Psoas muscle (tissue), 8 donors: ENCODE measurements around the gene KEL. TPM values are rescaled to one million over a fixed set of nuclear protein-coding genes. Genes with fewer than 3 reads are reported as not detected.

Experiments
- ATAC-seq, 4 donors: fragments of 200-7000 bp; cut with Tn5 transposase; one replicate each; pipeline ENCODE4 v1.9.1; 2020; ENCODE audit warnings: moderate library complexity in 3 of 4, mild to moderate bottlenecking in 2 of 4
- DNase-seq, 2 donors: peaks; one replicate each; pipeline ENCODE4 v3.0.0-alpha.2; 2020
- H3K27ac ChIP-seq: fragments of 200-600 bp; one replicate; pipeline ENCODE4 v1.8.0; 2022
- H3K27me3 ChIP-seq, 3 donors: fragments of 200-600 bp in 1 of 3; one replicate each; pipeline versions ENCODE4 v1.6.1 to v1.8.0; 2013 to 2022; ENCODE audit warnings: low read length in 2 of 3, mild to moderate bottlenecking in 2 of 3, moderate library complexity in 1 of 3; ENCODE audit not compliant: insufficient read depth in 3 of 3
- H3K36me3 ChIP-seq, 2 donors: fragments of 200-600 bp in 1 of 2; one replicate each; pipeline versions ENCODE4 v1.6.1 to v1.8.0; 2013 to 2022; ENCODE audit warnings: low read depth in 1 of 2, mild to moderate bottlenecking in 1 of 2, moderate library complexity in 1 of 2; ENCODE audit not compliant: insufficient read depth in 1 of 2
- H3K4me1 ChIP-seq: fragments of 200-600 bp; one replicate; pipeline ENCODE4 v1.8.0; 2022
- H3K4me3 ChIP-seq: fragments of 200-600 bp; one replicate; pipeline ENCODE4 v1.8.0; 2022; ENCODE audit warnings: mild to moderate bottlenecking
- H3K9me3 ChIP-seq: fragments of 200-600 bp; one replicate; pipeline ENCODE4 v1.8.0; 2022
- CTCF ChIP-seq: fragments of 200-600 bp; IDR thresholded peaks from one replicate; pipeline ENCODE4 v1.8.0; 2022; ENCODE audit warnings: antibody characterized with exemption
- WGBS, 3 donors: extraction: QIAGEN DNeasy Blood & Tissue Kit; methylation state at CpG; one replicate each; pipeline versions ENCODE4 v1.1.6 to v1.1.7; 2013; 5-methylcytosine and 5-hydroxymethylcytosine counted together
- intact Hi-C, 2 donors: fragments of 100-400 bp; cut with DNase I; formaldehyde crosslinking; loops; one replicate each; pipeline versions ENCODE4 v1.11.0 to v1.14.2; 2022
- polyA plus RNA-seq, 3 donors: library from polyadenylated mRNA; stranded (reverse); fragments of 200-250 nt; gene quantifications; one replicate each; pipeline ENCODE4 v1.2.3, GENCODE V29; 2013
- total RNA-seq, 4 donors: library from RNA; stranded (reverse); fragmentation: NEBNext Ultra II Directional in 2 of 4; extraction: Animal tissue kit (Norgen Biotek cat#: 25700) in 2 of 4; gene quantifications; one replicate each; pipeline versions ENCODE4 v1.2.1 to v1.2.4, GENCODE V29; 2021 to 2023
- donor health status: healthy with polysubstance abuse.
- donor health status: DM: no; HTN: no; CAD: no; lungs with moderate emphysema.
- donor health status: Bipolar disorder and iron deficiency.
- donor health status: healthy.
- donor health status: DM: yes; HTN: yes; CAD: no.
- donor health status: DM: no; HTN: no; CAD: no.
- donor health status: DM: no; HTN: no; CAD: no.
- donor health status: DM: yes; HTN: yes; CAD: no.

KEL gene
- total and polyA plus RNA-seq, 7 donors = 0.01 to 0.69 (median 0.30) TPM; not detected in 2

- TF ChIP-seq CTCF = no peak
- H3K27me3 ChIP-seq = no peaks in the 10 kb centered on the region
- H3K36me3 ChIP-seq = no peaks in the 10 kb centered on the region
- H3K4me1 ChIP-seq = no peaks in the 10 kb centered on the region
- no peak overlapping the region for H3K4me3 ChIP-seq
- DNase-seq = no peak
- intact Hi-C loops = no loop called here
- ATAC-seq = no peak
- no peak overlapping the region for H3K27ac ChIP-seq
- H3K9me3 ChIP-seq = no peaks in the 10 kb centered on the region
- 76 to 80% (median 78%) methylated on average over 8 of the region's 8 CpGs for WGBS, 3 donors
Measured at GRCh38 chr7:142927949-142928348, 34.2 kb downstream of the KEL start.

GRCh38 chr7:142927085-142927745 is 34.9 kb downstream of the KEL start:
- intact Hi-C loops = no loop called here
- Histone ChIP-seq H3K36me3 (no peaks in the 10 kb centered on the region), H3K4me3 (no peak overlapping the region)

GRCh38 chr7:142925413-142925812 is 36.8 kb downstream of the KEL start:
- no peak for TF ChIP-seq CTCF
- Histone ChIP-seq H3K27me3 (no peaks in the 10 kb centered on the region), H3K9me3 (no peaks in the 10 kb centered on the region), H3K4me3 (no peak overlapping the region), H3K4me1 (no peaks in the 10 kb centered on the region), H3K36me3 (no peaks in the 10 kb centered on the region), H3K27ac (no peak overlapping the region)
- ATAC-seq (no peak), DNase-seq (no peak)
- 59 to 68% (median 67%) methylated on average over 12 of the region's 12 CpGs for WGBS, 3 donors
- intact Hi-C loops = no loop called here

More at GRCh38 chr7:142927085-142927745, 34.9 kb downstream of the KEL start:
- no peaks in the 10 kb centered on the region for H3K4me1 ChIP-seq
- no peak for TF ChIP-seq CTCF
- H3K27me3 ChIP-seq = no peaks in the 10 kb centered on the region
- H3K27ac ChIP-seq = no peak overlapping the region
- H3K9me3 ChIP-seq = no peaks in the 10 kb centered on the region
- ATAC-seq (no peak), DNase-seq (no peak)
- 59 to 69% (median 59%) methylated on average over 7 of the region's 7 CpGs for WGBS, 3 donors

GRCh38 chr7:142923391-142923790 is 38.8 kb downstream of the KEL start:
- Histone ChIP-seq H3K4me1 (no peaks in the 10 kb centered on the region), H3K9me3 (no peaks in the 10 kb centered on the region), H3K27ac (no peak overlapping the region), H3K4me3 (no peak overlapping the region), H3K27me3 (peaks cover 0 to 3% (median 0%) of the 10 kb centered on the region in 3 donors), H3K36me3 (no peaks in the 10 kb centered on the region)
- DNase-seq (no peak), ATAC-seq (no peak)
- TF ChIP-seq CTCF = no peak
- intact Hi-C loops = no loop called here
- WGBS, 3 donors = 47 to 62% (median 48%) methylated on average over 2 of the region's 2 CpGs

GRCh38 chr7:142919656-142920055 is 42.5 kb downstream of the KEL start:
- DNase-seq (no peak), ATAC-seq (no peak)
- Histone ChIP-seq H3K27ac (no peak overlapping the region), H3K36me3 (no peaks in the 10 kb centered on the region), H3K27me3 (peaks cover 0 to 5% (median 0%) of the 10 kb centered on the region in 3 donors), H3K9me3 (no peaks in the 10 kb centered on the region), H3K4me1 (no peaks in the 10 kb centered on the region), H3K4me3 (no peak overlapping the region)
- intact Hi-C loops = no loop called here
- no peak for TF ChIP-seq CTCF
- 77 to 86% (median 79%) methylated on average over 3 of the region's 3 CpGs for WGBS, 3 donors
